Stimulated activated CD4-positive, alpha-beta T cell treated with anti-CD3 and anti-CD28 coated beads, Interleukin-15, amount 100 ng/mL, for 1 hour (primary cell): Measurements from ENCODE around the gene NEUROG2.
"Not testable (repeated sequence)": the region's sequence is repeated elsewhere in the genome, so short reads cannot be mapped to it uniquely, and the experiment has no call there.

Experiments
- DNase-seq, 2 donors: peaks; one replicate each; pipeline ENCODE4 v3.0.0-alpha.2; 2020; ENCODE audit warnings: low read depth in 1 of 2, low spot score in 1 of 2

The NEUROG2 gene

DNA sequence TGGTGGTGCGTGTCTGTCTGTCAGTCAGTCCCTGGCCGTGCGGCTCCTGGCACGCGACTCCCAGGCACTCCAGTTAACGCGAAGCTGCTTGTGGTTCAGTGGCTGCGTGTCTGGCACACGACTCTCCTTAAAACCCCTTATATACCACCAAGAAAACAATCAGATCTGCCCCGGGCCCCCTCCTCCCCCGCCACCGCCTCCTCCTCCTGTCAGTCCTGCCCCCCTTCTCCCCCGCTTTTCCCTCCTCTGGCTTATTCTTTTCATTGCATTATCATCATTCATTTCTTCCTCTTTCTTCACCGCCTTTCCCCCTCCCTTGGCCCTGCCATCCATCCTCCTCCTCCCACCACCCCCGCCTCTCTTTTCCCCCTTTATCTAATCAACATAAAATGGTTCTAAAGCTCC, at the start of gene NEUROG2:
TSS of gene NEUROG2 (minus strand) at position 115 of the 405 bp plus-strand sequence. CDS start 705 bp downstream, outside the sequence.
- no peak for DNase-seq

DNA sequence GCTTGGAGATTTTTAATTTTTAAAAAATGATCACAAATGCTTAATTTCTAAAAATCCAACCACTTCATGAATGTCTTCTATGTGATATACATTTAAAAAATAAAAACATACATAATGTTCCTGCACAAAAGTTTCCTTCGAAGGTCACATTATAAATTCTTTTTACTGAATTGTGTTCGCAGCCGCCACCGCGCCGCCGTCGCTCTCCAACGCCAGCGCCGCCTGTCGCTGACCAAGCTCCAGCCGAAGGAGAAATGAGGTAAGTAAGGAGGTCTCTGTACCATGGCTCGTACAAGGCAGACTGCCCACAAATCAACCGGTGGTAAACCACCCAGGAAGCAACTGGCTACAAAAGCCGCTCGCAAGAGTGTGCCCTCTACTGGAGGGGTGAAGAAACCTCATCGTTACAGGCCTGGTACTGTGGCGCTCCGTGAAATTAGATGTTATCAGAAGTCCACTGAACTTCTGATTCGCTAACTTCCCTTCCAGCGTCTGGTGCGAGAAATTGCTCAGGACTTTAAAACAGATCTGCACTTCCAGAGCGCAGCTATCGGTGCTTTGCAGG, 48.8 kb upstream of the NEUROG2 start:
- no peak for DNase-seq

DNA sequence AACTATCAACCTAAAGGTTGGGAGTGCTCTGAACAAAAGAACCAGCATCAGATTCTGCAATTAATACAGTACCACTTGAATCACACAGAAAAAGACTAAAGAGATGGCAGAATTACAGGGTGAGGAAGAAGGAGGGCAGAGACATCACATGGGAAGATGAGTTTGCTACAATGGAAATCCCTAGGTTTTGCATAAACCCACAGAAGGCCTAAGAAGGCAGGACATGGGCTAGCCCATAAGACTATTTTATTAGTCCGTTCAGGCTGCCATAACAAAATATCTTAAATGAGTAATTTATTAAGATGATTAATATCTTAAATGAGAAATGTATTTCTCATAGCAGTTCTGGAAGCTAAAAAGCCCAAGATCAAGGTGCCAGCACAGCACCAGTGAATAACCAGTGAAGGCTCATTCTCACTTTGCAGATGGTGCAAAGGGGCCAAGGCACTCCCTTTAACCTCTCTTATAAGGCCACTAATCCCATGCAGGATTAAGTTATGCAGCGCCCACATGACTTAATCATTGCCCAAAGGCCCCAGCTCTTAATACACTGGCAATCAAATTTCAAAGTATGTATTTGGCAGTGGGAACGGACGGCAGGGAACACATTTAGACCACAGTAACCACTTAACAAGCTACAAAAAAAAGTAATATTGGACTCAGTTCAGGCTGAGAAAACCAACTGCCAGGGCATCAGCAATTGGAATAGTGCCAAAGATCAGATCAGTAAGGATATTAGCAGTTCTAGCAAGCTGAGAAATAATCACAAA, 47.6 kb upstream of the NEUROG2 start:
- DNase-seq, result no peak

DNA sequence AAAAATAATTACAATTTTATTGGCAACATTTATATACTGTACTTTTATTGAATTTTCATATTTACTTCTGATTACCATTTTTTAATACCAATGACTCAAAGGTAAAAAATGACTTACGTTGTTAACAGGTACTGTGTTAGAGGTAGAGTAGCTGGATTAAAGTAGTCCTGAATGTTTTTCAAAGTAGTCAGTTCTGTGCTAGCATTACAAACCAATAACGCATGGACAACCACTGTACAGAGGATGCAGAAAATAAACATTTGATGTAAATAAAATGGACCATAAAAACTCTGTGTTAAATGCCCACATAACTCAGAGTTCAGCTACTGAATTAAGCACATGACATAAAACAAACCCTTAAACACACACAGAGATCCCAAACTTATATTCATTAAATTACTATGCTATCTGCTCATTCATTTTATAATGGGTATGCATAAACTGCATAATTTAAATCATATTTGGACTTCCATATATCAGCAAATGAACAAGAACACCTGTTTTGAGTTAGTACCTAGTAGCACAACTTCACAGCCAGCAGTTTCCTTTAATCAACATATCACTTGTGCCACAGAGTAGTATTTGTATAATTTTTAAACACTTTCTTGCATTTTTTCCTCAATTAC, 46.4 kb upstream of the NEUROG2 start:
- no peak for DNase-seq

DNA sequence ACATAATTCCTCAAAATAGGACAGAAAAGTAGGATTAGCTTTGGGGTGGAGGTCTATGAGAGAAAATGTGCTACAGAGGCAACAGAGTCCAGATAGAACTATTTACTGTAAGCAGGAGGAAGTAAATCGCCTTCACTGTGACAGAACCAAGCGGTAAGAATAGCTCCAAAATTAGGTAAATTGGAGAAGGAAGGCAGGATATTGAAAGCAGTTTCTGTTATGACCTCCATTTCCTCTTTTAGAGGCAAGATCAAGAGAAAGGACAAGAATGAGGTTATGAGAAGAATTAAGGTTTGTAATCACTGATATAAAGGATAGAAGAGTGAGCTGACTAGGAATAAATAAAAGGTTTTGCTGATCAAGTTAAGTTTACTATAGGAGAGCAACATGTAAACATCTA, 44.1 kb upstream of the NEUROG2 start:
- no peak for DNase-seq

DNA sequence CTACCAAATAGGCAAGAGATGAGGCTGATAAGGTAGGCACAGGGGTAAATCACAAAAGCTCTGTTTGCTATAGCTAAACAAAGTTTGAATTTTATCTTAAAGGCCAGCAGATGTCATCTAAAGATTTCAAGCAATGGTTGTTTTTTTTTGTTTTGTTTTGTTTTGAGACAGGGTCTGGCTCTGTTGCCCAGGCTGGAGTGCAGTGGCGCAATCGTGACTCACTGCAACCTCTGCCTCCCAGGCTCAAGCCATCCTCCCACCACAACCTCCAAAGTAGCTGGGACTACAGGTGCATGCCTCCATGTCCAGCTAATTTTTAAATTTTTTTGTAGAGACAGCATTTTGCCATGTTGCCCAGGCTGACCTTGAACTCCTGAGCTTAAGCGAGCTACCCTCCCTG, 43.1 kb upstream of the NEUROG2 start:
- DNase-seq, result no peak

DNA sequence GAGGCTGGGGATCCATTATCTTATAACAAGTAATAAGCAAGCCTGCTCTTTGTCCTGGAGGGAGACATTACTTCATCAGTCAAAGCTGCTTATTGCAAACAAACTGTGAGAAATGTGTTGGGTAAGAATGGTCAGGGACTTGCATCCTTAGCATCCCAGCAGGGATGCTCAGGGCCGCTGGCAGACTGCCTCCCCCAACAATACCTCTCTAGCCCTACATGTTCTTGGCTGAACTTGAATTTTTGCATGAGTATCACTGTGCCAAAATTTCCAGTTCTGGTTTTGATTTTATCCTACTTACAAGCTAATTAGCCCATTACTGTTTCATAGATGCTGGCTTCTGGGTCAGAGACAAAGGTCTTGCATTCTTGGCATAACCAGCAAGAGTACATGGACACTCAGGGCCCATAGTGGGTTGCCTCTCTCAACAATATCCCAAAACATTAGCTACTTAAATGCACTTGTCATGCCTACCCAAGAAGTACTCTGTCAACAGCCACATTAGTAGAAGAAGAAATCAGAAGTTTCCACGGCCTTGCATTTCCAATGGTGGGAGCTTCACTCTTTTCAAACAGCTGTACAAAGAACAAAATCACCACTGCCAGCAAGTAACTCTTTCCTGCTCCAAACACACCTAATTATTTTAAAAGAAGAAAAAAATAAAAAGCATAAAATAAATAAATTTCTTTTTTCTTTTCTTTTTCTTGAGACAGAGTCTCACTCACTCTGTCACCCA, 41.9 kb upstream of the NEUROG2 start:
- no peak for DNase-seq

DNA sequence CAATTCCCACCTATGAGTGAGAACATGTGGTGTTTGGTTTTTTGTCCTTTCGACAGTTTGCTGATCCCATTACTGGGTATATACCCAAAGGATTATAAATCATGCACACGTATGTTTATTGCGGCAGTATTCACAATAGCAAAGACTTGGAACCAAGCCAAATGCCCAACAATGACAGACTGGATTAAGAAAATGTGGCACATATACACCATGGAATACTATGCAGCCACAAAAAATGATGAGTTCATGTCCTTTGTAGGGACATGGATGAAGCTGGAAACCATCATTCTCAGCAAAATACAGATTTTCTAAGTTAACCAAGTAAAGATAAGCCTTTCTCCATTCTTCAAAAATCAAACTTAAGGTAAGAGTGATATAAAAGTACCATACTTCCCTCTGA, 38.3 kb upstream of the NEUROG2 start:
- not testable (repeated sequence) for DNase-seq

DNA sequence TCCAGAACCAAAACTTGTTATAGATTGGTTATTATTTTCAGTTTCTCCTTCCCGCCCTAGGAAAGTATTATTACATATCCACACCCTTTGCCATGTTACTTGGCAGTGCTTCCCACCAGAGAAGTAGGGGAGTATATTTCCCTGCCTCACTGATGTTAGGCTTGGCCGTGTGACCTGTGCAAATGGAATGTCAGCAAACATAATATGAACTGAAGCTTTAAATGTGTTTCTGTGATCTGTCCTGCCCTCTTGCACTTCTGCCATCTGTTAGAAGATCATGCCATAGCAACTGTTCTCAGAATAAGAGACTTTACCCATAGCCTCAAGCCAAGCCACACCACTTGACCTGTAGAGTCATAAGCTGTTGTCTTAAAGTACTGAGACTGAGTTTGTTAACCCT, 36.7 kb upstream of the NEUROG2 start:
- no peak for DNase-seq

DNA sequence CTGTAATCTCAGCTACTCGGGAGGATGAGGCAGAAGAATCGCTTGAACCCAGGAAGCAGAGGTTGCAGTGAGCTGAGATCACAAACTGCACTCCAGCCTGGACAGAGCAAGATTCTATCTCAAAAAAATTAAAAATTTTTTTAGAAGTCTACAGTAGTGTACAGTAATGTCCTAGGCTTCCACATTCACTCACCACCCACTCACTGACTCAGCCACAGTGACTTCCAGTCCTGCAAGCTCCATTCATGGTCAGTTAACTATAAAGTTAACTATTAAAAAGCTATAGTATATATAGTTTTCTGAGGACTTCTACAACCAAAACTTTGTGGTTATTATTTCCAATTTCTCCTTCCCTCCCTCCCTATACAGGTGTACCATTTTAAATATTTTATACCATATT, 34.7 kb upstream of the NEUROG2 start:
- no peak for DNase-seq

DNA sequence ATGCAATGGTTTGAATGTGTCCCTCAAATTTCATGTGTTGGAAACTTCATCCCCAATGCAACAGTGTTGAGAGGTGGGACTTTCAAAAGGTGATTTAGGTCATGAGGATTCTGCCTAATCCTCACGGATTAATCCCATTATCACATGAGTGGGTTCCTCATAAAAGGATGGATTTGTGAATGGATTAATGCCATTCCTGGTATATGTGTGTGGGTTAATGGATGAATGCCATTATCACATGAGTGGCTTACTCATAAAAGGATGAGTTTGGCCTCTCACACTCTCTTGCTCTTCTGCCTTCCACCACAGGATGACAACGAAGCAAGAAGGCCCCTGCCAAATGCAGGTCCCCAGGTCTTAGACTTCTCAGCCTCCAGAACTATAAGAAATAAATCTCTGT, 30.5 kb upstream of the NEUROG2 start:
- no peak for DNase-seq

DNA sequence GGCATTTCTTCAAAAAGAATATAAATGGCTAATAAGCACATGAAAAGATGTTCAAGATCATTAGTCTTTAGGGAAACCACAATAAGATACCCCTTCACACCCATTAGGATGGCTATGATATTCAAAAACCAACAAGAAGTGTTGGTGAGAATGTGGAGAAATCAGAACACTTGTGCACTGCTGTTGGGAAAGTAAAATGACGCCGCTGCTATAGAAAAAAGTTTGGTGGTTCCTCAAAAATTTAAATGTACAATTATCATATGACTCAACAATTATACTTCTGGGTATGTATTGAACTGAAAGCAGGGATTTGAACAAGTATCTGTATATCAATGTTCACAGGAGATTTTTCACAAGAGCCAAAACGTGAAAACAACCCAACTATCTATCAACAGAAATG, 29.4 kb upstream of the NEUROG2 start:
- DNase-seq, result no peak

DNA sequence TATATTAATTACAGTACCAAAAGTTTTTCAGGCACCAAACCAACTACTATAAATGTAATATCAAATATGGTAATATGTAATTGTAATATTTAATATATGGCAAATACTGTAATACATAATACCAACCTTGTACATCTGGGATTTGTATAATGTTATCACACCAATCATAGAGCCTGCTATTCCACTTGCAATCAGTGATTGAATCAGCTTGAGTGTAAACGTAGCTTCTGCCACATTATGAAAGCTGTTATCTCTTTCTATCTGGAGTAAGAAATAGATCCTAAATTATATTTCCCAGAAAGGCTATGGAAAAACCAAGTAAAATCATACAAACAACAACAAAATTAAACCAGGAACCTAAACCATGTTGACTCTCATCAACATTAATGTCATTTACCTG, 24.7 kb upstream of the NEUROG2 start:
- DNase-seq, result no peak

DNA sequence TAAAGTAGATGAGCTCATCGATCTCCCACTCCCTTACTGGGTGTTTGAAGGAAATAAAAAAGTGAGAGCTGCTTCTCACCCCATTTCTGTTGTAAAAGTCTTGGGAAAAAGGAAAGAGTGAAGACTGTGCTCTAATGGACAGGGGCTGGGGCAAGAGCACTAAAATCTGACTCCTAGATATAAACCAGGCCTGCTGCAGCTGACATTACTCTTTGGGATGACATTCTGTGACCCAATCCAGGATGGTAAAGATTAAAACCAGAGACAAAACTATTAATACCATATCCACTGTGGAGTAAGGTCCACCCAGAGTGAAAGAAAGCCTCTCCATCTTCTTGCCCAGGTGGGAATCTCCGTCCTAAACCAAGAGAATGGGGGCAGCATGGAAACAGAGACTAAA, 20.1 kb upstream of the NEUROG2 start:
- DNase-seq, result no peak

DNA sequence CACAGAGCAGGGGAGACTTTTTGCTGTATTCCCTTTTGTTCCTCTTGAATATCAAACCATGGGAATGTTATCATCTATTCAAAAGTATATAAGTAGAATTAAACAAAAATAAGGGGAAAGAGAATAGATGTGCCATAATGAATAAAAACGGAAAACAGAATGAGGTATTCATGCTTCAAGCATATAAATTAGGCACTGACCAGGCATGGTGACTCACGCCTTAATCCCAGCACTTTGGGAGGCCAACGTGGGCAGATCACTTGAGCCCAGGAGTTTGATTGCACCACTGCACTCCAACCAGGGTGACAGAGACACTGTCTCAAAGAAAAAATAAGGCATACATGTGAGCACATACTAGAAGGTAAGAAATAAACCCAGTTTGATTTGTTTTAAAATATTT, 16.3 kb upstream of the NEUROG2 start:
- DNase-seq, result no peak

DNA sequence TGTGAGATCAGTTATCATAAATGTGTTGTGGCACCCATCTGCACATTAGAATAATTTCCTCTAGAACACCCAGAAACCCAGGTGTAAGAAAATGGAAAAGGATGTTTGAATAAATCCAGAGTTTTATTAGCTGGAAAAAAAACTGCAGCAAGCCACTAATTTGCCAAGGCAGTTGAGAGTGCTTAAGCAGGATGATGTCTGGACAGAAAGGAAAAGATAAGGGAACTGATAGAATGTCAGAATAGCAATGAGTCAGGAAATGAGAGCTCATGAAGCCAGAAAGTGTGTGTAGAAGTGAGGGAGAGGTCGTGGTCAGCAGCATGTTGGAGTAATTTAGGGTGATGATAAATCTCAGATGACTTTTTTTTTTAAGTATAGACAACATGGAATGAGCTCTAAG, 15.2 kb upstream of the NEUROG2 start:
- no peak for DNase-seq

DNA sequence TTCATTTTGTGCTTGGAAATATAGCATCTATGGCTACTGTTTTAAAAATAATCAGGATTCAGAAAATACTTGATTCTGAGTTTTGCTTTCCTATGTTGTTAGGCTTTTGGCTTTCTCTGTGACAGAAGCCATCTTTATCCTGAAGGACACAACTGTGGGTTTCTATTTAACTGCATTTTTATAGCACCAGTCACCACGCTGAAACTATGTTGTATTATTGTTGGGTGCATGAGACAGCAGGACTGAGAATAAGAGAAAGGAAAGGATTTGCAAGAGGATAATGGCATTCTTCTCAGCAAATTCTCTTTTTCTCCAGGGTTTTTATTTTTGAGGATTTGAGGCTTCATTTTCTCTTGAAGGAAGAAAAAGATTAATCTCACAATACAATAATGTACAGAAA, 10.1 kb upstream of the NEUROG2 start:
- DNase-seq, result no peak

DNA sequence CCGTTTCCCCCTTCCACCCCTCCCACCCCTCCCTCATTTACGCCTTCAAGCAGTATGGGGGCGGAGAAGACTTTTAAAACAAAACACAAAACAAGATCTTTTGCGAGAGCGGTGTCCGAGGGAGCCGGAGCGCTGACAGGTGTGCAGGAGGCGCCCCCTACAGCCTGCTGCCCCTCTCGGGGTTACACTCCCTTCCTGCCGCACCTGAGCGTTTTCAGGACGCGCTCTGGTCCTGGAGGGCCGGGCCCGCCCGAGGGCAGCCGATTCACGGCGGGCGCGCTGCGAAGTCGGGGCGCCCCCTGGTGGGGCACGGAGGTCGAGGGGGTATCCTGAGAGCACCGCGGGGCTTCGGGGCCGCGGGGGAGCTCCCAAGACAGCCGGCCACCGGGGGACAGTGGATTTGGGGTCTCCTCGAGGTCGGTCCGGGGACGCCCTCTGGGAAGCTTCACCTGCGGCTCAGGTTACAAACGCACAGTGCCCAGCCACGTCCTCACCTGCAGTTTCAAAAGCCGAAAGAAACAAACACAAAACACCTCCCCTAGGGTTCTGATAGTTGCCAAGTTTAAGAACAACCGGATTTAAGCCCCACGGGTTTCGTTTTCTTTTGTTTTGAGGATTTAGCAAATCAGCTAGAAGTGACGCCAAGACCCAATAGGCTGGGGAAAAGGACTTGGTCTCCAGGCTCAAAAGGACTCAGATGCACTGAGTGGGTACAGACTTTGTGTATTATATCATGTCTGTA, 8.0 kb upstream of the NEUROG2 start:
- DNase-seq, result peak; percentile 49 to 66

DNA sequence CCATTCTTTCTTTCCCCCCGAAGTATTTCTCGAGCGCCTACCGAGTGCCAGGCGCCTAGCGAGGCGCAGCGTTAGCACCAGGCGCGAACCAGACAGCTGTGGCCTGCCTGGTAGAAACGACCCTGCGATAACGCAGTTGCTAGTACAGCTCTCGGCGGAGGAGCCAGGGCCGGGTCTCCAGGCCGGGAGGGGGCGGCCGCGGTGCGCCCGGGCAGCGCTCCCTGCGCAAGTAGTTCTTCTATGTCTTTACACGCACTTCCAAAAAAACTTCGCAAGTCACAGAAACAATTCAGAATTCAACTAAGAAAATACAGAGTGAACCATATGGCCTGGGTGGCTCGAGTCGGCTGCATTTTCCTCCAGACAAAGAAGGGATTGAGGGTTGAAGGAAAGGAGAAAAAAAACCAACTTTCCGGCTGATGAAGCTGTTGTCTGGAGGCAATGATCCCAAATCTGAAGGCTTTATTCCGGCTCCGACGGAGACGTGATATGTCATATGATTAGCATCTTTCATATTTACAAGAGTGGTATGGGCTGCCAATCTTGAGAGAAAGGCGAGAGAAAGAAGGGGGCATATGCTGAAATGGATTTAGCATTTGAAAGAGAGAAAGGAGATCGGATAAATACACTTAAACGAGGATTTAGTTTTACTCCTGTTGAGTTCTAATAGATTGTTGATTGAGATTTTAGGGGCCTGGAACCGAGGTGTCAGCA, 7.2 kb upstream of the NEUROG2 start:
- no peak for DNase-seq

DNA sequence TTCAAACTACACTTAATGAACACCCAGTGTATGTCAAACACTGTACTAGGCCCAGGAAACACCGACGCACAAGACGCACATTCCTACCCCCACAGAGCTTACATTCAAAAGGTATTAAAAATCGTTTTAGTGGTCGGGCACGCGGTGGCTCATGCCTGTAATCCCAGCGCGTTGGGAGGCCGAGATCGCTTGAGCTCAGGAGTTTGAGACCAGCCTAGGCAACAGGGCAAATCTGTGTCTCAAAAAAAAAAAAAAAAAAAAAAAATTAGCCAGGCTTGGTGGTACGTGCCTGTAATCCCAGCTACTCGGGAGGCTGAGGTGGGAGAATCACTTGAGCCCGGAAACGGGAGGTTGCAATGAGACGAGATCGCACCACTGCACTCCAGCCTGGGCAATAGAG, 6.5 kb upstream of the NEUROG2 start:
- not testable (repeated sequence) for DNase-seq
